HG03135 (cell line): ENCODE data around the gene STRA6.

Experiments
- ATAC-seq: cut with Tn5 transposase; IDR thresholded peaks from one replicate; pipeline ENCODE4 v1.9.1; 2021; ENCODE audit warnings: mild to moderate bottlenecking, moderate library complexity; ENCODE audit not compliant: unreplicated experiment

STRA6 gene

GRCh38 chr15:74227968-74228722 is 25.6 kb upstream of the STRA6 start:
- ATAC-seq, result no peak

GRCh38 chr15:74226761-74227540 is 24.4 kb upstream of the STRA6 start:
- ATAC-seq, result no peak

- ATAC-seq, result no peak
Observed at GRCh38 chr15:74225928-74226327, 23.3 kb upstream of the STRA6 start.

GRCh38 chr15:74222240-74223119 is 19.9 kb upstream of the STRA6 start:
- ATAC-seq, result no peak

GRCh38 chr15:74221399-74222239 is 19.0 kb upstream of the STRA6 start:
- ATAC-seq, result no peak

- no peak for ATAC-seq
Observed at GRCh38 chr15:74220475-74221248, 18.1 kb upstream of the STRA6 start.

- no peak for ATAC-seq
Observed at GRCh38 chr15:74217907-74218885, 15.6 kb upstream of the STRA6 start.

- ATAC-seq, result no peak
Observed at GRCh38 chr15:74216949-74217348, 14.4 kb upstream of the STRA6 start.

GRCh38 chr15:74215958-74216357 is 13.4 kb upstream of the STRA6 start:
- ATAC-seq, result no peak

- no peak for ATAC-seq
Observed at GRCh38 chr15:74214324-74215021, 11.9 kb upstream of the STRA6 start.

GRCh38 chr15:74213858-74214284 is 11.3 kb upstream of the STRA6 start:
- no peak for ATAC-seq

- ATAC-seq, result no peak
Observed at GRCh38 chr15:74212494-74212893, 9.9 kb upstream of the STRA6 start.

GRCh38 chr15:74211656-74212055 is 9.1 kb upstream of the STRA6 start:
- no peak for ATAC-seq

GRCh38 chr15:74210729-74211128 is 8.1 kb upstream of the STRA6 start:
- ATAC-seq, result no peak

- ATAC-seq, result no peak
Observed at GRCh38 chr15:74209997-74210671, 7.5 kb upstream of the STRA6 start.

- ATAC-seq, result no peak
Observed at GRCh38 chr15:74209560-74209958, 7.0 kb upstream of the STRA6 start.

GRCh38 chr15:74208901-74209559 is 6.4 kb upstream of the STRA6 start:
- ATAC-seq, result no peak
